Liver (tissue), 9 donors: ENCODE data around the gene MAGEF1. TPM values are rescaled to one million over a fixed set of nuclear protein-coding genes. Genes with fewer than 3 reads are reported as not detected.

Source experiments
- DNase-seq: peaks from one replicate; pipeline ENCODE4 v3.0.0-alpha.2; 2017; ENCODE audit warnings: low spot score
- H3K27ac ChIP-seq, 2 donors: one replicate each; pipeline ENCODE4 v1.7.0; 2013; ENCODE audit warnings: inconsistent platforms in 2 of 2, low read length in 2 of 2, control low read depth in 1 of 2, low read depth in 1 of 2, mild to moderate bottlenecking in 1 of 2
- H3K27me3 ChIP-seq, 4 donors: one replicate each; pipeline versions ENCODE4 v1.6.1 to v1.7.0; 2013; ENCODE audit warnings: low read length in 3 of 4, inconsistent platforms in 1 of 4, mild to moderate bottlenecking in 1 of 4, moderate library complexity in 1 of 4; ENCODE audit not compliant: control insufficient read depth in 4 of 4, insufficient read depth in 4 of 4
- H3K36me3 ChIP-seq, 4 donors: one replicate each; pipeline versions ENCODE4 v1.6.1 to v1.7.0; 2013; ENCODE audit warnings: low read length in 3 of 4, mild to moderate bottlenecking in 3 of 4, low read depth in 1 of 4, moderate library complexity in 1 of 4; ENCODE audit not compliant: control insufficient read depth in 4 of 4, insufficient read depth in 3 of 4
- H3K4me1 ChIP-seq, 4 donors: one replicate each; pipeline versions ENCODE4 v1.6.1 to v1.7.0; 2013; ENCODE audit warnings: low read length in 3 of 4, mild to moderate bottlenecking in 3 of 4, moderate library complexity in 1 of 4; ENCODE audit not compliant: control insufficient read depth in 4 of 4, insufficient read depth in 4 of 4
- H3K4me3 ChIP-seq, 3 donors: one replicate each; pipeline versions ENCODE4 v1.6.1 to v1.7.0; 2013; ENCODE audit warnings: low read length in 3 of 3, control low read depth in 1 of 3, low read depth in 1 of 3, mild to moderate bottlenecking in 1 of 3
- H3K9ac ChIP-seq, 2 donors: one replicate each; pipeline ENCODE4 v1.7.0; 2013; ENCODE audit warnings: low read length in 2 of 2, mild to moderate bottlenecking in 2 of 2, moderate library complexity in 2 of 2, control low read depth in 1 of 2, low read depth in 1 of 2
- H3K9me3 ChIP-seq, 4 donors: one replicate each; pipeline versions ENCODE4 v1.6.1 to v1.7.0; 2013; ENCODE audit warnings: low read length in 3 of 4; ENCODE audit not compliant: control insufficient read depth in 4 of 4
- EGR1 ChIP-seq, 2 donors: IDR thresholded peaks; 2 replicates each; pipeline ENCODE4 v1.6.1; 2016 to 2018; ENCODE audit warnings: antibody characterized with exemption in 2 of 2, low read depth in 2 of 2
- FOXA1 ChIP-seq: IDR thresholded peaks from 2 replicates; pipeline ENCODE4 v1.6.1; 2016; ENCODE audit warnings: antibody characterized with exemption
- GABPA ChIP-seq, 2 donors: IDR thresholded peaks in 1 of 2; conservative IDR thresholded peaks in 1 of 2; 2 replicates each; pipeline ENCODE4 v1.6.1; 2016; ENCODE audit warnings: antibody characterized with exemption in 2 of 2, mild to moderate bottlenecking in 1 of 2, moderate library complexity in 1 of 2
- HNF4G ChIP-seq: IDR thresholded peaks from 2 replicates; pipeline ENCODE4 v1.6.1; 2016; ENCODE audit warnings: antibody characterized with exemption
- JUND ChIP-seq, 2 donors: IDR thresholded peaks; 2 replicates each; pipeline ENCODE4 v1.6.1; 2016; ENCODE audit warnings: antibody characterized with exemption in 2 of 2
- NR2F2 ChIP-seq: IDR thresholded peaks from 2 replicates; pipeline ENCODE4 v1.6.1; 2016; ENCODE audit warnings: antibody characterized with exemption
- RAD21 ChIP-seq, 2 donors: IDR thresholded peaks; 2 replicates each; pipeline ENCODE4 v1.6.1; 2016; ENCODE audit warnings: antibody characterized with exemption in 2 of 2, mild to moderate bottlenecking in 2 of 2
- RXRA ChIP-seq, 2 donors: IDR thresholded peaks; 2 replicates each; pipeline ENCODE4 v1.6.1; 2017 to 2018; ENCODE audit warnings: antibody characterized with exemption in 2 of 2, mild to moderate bottlenecking in 1 of 2
- SP1 ChIP-seq: IDR thresholded peaks from 2 replicates; pipeline ENCODE4 v1.6.1; 2018; ENCODE audit warnings: antibody characterized with exemption, mild to moderate bottlenecking
- TAF1 ChIP-seq: conservative IDR thresholded peaks from 2 replicates; pipeline ENCODE4 v1.6.1; 2016; ENCODE audit warnings: antibody characterized with exemption, mild to moderate bottlenecking
- YY1 ChIP-seq: IDR thresholded peaks from 2 replicates; pipeline ENCODE4 v1.6.1; 2016; ENCODE audit warnings: antibody characterized with exemption, mild to moderate bottlenecking
- WGBS: extraction: QIAGEN DNeasy Blood & Tissue Kit; methylation state at CpG from one replicate; pipeline ENCODE4 v1.1.7; 2013; 5-methylcytosine and 5-hydroxymethylcytosine counted together
- polyA plus RNA-seq, 2 donors: library from polyadenylated mRNA; stranded (reverse) in 1 of 2; unstranded in 1 of 2; fragments of 200-250 nt in 1 of 2; fragments of >200 nt in 1 of 2; fragmentation: Nextera tagmentation in 1 of 2; extraction: Ambion mirVana in 1 of 2; gene quantifications; one replicate each; pipeline versions ENCODE4 v1.2.1 to v1.2.3, GENCODE V29; 2013 to 2015
- total RNA-seq, 2 donors: library from RNA; depleted of rRNA; stranded (reverse); fragments of >200 nt; gene quantifications; one replicate each; pipeline ENCODE4 v1.2.3, GENCODE V29; 2014
- TF ChIP-seq, protein P1 (sequence below): fragments of 150-350 bp; IDR thresholded peaks from 2 replicates; pipeline ENCODE4 v1.5.1; 2017; ENCODE audit warnings: improper control_type of control experiment, low read depth, low read length; ENCODE audit not compliant: missing input control
- TF ChIP-seq, protein P2 (sequence below): IDR thresholded peaks from 2 replicates; pipeline ENCODE4 v1.6.1; 2016; ENCODE audit warnings: antibody characterized with exemption
- TF ChIP-seq, protein P3 (sequence below): IDR thresholded peaks from 2 replicates; pipeline ENCODE4 v1.6.1; 2016; ENCODE audit warnings: antibody characterized with exemption
- TF ChIP-seq, protein P4 (sequence below): IDR thresholded peaks from 2 replicates; pipeline ENCODE4 v1.6.1; 2016; ENCODE audit warnings: antibody characterized with exemption, mild to moderate bottlenecking
- TF ChIP-seq, protein P5 (sequence below): IDR thresholded peaks from 2 replicates; pipeline ENCODE4 v1.6.1; 2016; ENCODE audit warnings: antibody characterized with exemption
- donor health status: healthy.
- donor health status: healthy.
- donor health status: healthy.
- donor health status: healthy.
- donor health status: healthy.

The MAGEF1 gene
- total and polyA plus RNA-seq, 4 donors: 12.9 to 15.5 (median 14.3) TPM

DNA sequence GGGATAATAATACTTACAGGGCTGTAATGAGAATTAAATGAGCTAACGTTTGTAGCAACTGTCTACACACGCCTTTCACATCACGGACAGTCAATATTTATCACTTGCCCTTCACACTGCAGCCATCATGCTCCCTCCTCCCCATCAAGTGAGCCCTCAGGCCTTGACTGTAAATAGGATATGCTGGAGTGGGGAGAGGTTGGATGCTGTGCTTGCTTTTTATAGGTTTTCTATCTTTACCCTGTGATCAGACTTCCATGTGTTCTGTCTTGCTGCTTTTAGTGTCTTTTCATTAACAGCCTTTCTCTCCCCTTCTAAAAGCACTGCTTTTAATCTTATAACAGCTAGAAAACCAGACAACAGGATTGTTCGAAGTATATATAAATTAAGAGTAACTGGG is 12.8 kb upstream of the MAGEF1 start:
- no peaks in the 10 kb centered on the region for H3K9me3 ChIP-seq
- TF ChIP-seq FOXA1: no peak
- TF ChIP-seq, protein P1, sequence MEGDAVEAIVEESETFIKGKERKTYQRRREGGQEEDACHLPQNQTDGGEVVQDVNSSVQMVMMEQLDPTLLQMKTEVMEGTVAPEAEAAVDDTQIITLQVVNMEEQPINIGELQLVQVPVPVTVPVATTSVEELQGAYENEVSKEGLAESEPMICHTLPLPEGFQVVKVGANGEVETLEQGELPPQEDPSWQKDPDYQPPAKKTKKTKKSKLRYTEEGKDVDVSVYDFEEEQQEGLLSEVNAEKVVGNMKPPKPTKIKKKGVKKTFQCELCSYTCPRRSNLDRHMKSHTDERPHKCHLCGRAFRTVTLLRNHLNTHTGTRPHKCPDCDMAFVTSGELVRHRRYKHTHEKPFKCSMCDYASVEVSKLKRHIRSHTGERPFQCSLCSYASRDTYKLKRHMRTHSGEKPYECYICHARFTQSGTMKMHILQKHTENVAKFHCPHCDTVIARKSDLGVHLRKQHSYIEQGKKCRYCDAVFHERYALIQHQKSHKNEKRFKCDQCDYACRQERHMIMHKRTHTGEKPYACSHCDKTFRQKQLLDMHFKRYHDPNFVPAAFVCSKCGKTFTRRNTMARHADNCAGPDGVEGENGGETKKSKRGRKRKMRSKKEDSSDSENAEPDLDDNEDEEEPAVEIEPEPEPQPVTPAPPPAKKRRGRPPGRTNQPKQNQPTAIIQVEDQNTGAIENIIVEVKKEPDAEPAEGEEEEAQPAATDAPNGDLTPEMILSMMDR: no peak
- TF ChIP-seq TAF1: no peak

DNA sequence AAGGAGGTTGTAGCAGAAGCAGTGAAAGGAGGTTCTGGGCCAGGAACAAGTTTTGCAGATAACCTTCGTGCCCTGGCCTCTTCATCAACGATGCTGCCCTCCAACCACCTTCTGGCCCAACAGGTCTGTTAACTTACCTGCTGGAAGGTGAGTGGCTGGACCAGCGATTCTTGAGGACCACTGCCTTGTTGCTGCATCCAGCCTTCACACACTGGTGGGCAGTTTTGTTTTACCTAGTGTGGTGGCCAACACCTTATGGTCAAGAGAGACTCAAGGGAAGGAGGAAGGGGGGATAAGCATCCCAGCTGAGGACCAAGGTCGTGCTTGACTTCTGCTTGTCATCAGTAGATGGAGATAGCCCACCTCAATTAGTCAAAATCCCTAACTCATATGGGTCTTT is 7.8 kb upstream of the MAGEF1 start:
- Histone ChIP-seq H3K9ac (no peak overlapping the region), H3K27ac (no peak overlapping the region), H3K36me3 (peaks cover 0 to 1% (median 0%) of the 10 kb centered on the region in 4 donors), H3K9me3 (no peaks in the 10 kb centered on the region), H3K4me1 (no peaks in the 10 kb centered on the region), H3K4me3 (no peak overlapping the region), H3K27me3 (no peaks in the 10 kb centered on the region)
- WGBS: 89% methylated on average over 4 of the region's 4 CpGs
- no peak for DNase-seq
- TF ChIP-seq, protein P2, sequence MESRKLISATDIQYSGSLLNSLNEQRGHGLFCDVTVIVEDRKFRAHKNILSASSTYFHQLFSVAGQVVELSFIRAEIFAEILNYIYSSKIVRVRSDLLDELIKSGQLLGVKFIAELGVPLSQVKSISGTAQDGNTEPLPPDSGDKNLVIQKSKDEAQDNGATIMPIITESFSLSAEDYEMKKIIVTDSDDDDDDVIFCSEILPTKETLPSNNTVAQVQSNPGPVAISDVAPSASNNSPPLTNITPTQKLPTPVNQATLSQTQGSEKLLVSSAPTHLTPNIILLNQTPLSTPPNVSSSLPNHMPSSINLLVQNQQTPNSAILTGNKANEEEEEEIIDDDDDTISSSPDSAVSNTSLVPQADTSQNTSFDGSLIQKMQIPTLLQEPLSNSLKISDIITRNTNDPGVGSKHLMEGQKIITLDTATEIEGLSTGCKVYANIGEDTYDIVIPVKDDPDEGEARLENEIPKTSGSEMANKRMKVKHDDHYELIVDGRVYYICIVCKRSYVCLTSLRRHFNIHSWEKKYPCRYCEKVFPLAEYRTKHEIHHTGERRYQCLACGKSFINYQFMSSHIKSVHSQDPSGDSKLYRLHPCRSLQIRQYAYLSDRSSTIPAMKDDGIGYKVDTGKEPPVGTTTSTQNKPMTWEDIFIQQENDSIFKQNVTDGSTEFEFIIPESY: no peak
- TF ChIP-seq, protein P3, sequence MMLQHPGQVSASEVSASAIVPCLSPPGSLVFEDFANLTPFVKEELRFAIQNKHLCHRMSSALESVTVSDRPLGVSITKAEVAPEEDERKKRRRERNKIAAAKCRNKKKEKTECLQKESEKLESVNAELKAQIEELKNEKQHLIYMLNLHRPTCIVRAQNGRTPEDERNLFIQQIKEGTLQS: no peak
- TF ChIP-seq, protein P4, sequence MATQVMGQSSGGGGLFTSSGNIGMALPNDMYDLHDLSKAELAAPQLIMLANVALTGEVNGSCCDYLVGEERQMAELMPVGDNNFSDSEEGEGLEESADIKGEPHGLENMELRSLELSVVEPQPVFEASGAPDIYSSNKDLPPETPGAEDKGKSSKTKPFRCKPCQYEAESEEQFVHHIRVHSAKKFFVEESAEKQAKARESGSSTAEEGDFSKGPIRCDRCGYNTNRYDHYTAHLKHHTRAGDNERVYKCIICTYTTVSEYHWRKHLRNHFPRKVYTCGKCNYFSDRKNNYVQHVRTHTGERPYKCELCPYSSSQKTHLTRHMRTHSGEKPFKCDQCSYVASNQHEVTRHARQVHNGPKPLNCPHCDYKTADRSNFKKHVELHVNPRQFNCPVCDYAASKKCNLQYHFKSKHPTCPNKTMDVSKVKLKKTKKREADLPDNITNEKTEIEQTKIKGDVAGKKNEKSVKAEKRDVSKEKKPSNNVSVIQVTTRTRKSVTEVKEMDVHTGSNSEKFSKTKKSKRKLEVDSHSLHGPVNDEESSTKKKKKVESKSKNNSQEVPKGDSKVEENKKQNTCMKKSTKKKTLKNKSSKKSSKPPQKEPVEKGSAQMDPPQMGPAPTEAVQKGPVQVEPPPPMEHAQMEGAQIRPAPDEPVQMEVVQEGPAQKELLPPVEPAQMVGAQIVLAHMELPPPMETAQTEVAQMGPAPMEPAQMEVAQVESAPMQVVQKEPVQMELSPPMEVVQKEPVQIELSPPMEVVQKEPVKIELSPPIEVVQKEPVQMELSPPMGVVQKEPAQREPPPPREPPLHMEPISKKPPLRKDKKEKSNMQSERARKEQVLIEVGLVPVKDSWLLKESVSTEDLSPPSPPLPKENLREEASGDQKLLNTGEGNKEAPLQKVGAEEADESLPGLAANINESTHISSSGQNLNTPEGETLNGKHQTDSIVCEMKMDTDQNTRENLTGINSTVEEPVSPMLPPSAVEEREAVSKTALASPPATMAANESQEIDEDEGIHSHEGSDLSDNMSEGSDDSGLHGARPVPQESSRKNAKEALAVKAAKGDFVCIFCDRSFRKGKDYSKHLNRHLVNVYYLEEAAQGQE: no peak
- TF ChIP-seq, protein P1: no peak
- TF ChIP-seq EGR1 (IDR thresholded peaks at IDR 0.05; ENCODE audit: low read depth in 2 of 2) (no peak), GABPA (IDR thresholded peaks at IDR 0.05 in 1 of 2, conservative IDR thresholded peaks at IDR 0.05 in 1 of 2) (no peak), RXRA (IDR thresholded peaks at IDR 0.05) (no peak), NR2F2 (no peak), YY1 (no peak), FOXA1 (no peak), RAD21 (IDR thresholded peaks at IDR 0.05) (no peak), HNF4G (no peak), TAF1 (no peak), SP1 (no peak), JUND (IDR thresholded peaks at IDR 0.05) (no peak)
- TF ChIP-seq, protein P5, sequence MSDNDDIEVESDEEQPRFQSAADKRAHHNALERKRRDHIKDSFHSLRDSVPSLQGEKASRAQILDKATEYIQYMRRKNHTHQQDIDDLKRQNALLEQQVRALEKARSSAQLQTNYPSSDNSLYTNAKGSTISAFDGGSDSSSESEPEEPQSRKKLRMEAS: no peak

More for the DNA sequence above, 12.8 kb upstream of the MAGEF1 start:
- H3K36me3 ChIP-seq: no peaks in the 10 kb centered on the region
- H3K9ac ChIP-seq: no peak overlapping the region
- peaks cover 0 to 5% (median 2%) of the 10 kb centered on the region in 4 donors for H3K4me1 ChIP-seq
- no peak overlapping the region for H3K27ac ChIP-seq
- no peak for DNase-seq
- H3K27me3 ChIP-seq: no peaks in the 10 kb centered on the region
- no peak overlapping the region for H3K4me3 ChIP-seq
- 92% methylated on average over 4 of the region's 4 CpGs for WGBS
